Activated B cell treated with CpG ODN at 0.5 μM for 24 hours (primary cell): ENCODE measurements around the gene FCHO1. TPM values are rescaled to one million over a fixed set of nuclear protein-coding genes. Genes with fewer than 3 reads are reported as not detected.
A peak's percentile ranks its signal among the peaks of the same experiment; 100 is the strongest.

Experiments used
- ATAC-seq: fragments of 200-7000 bp; cut with Tn5 transposase; one replicate; pipeline ENCODE4 v1.10.0; 2021; ENCODE audit warnings: low read depth, mild to moderate bottlenecking, moderate library complexity
- CTCF ChIA-PET: fragments of 350-600 bp; sonication (Branson Sonifier 250); formaldehyde crosslinking; loops from one replicate; lab custom pipeline; 2021; ENCODE audit warnings: antibody characterized with exemption; lab: Charles Lee
- POLR2A ChIA-PET: fragments of 350-600 bp; sonication (Branson Sonifier 250); formaldehyde crosslinking; loops from one replicate; lab custom pipeline; 2021; ENCODE audit warnings: antibody characterized with exemption; lab: Charles Lee
- DNase-seq: peaks from one replicate; pipeline ENCODE4 v3.0.0; 2022
- H3K27ac Mint-ChIP-seq: one replicate; pipeline ENCODE4 v1.8.0; 2020; ENCODE audit warnings: mixed read lengths
- H3K27me3 Mint-ChIP-seq: one replicate; pipeline ENCODE4 v1.8.0; 2021; ENCODE audit warnings: mixed read lengths
- H3K36me3 Mint-ChIP-seq: one replicate; pipeline ENCODE4 v1.8.0; 2021; ENCODE audit warnings: low read depth, mixed read lengths
- H3K4me1 Mint-ChIP-seq: one replicate; pipeline ENCODE4 v1.8.0; 2021; ENCODE audit warnings: mixed read lengths
- H3K4me3 Mint-ChIP-seq: one replicate; pipeline ENCODE4 v1.8.0; 2020; ENCODE audit warnings: mild to moderate bottlenecking, mixed read lengths
- H3K9me3 Mint-ChIP-seq: one replicate; pipeline ENCODE4 v1.8.0; 2020; ENCODE audit warnings: mixed read lengths
- intact Hi-C: fragments of 100-400 bp; cut with micrococcal nuclease; formaldehyde crosslinking; loops from one replicate; pipeline ENCODE4 v1.15.1; 2024
- total RNA-seq: library from RNA; stranded (reverse); gene quantifications from 2 replicates; pipeline ENCODE4 v1.2.3, GENCODE V29; 2022
- TF ChIP-seq, protein P1 (sequence below): fragments of 200-600 bp; IDR thresholded peaks from one replicate; pipeline ENCODE4 v1.8.0; 2022; ENCODE audit warnings: antibody characterized with exemption, mild to moderate bottlenecking

FCHO1 gene
- total RNA-seq, 1 donor from 2014 or later: 103 TPM

DNA sequence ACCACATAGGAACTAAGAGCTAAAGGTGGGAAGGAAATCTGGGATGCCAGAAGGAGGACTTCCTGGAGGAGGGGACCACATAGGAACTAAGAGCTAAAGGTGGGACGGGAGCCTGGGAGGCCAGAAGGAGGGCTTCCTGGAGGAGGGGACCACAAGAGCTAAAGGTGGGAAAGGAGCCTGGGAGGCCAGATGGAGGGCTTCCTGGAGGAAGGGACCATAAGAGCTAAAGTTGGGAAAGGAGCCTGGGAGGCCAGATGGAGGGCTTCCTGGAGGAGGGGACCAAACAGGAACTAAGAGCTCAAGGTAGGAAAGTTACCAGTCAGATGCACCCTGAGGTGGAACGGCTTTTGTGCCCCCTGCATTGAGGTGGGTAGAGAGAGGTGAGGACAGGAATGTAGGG, 9.8 kb upstream of the FCHO1 start:
- H3K27me3 Mint-ChIP-seq: no peaks in the 10 kb centered on the region
- peak overlapping the region; percentile 36 for H3K27ac Mint-ChIP-seq
- intact Hi-C loops: no loop called here
- no peak overlapping the region for H3K4me3 Mint-ChIP-seq
- DNase-seq (no peak), ATAC-seq (no peak)
- H3K9me3 Mint-ChIP-seq: no peaks in the 10 kb centered on the region
- CTCF ChIA-PET: interaction anchor here (2.5 kb wide), 1 partner anchor 13 kb away, joined by 9 read pairs; no protein-coding TSS in a partner anchor
- H3K36me3 Mint-ChIP-seq: peaks cover 3% of the 10 kb centered on the region
- H3K4me1 Mint-ChIP-seq: peaks cover 48% of the 10 kb centered on the region
- POLR2A ChIA-PET: interaction anchor here (0.6 to 7.5 kb wide), 3 partner anchors 11 to 106 kb away, joined by 3 to 108 read pairs (median 10); partner anchors contain the start of genes FCHO1 and JAK3
- TF ChIP-seq, protein P1, sequence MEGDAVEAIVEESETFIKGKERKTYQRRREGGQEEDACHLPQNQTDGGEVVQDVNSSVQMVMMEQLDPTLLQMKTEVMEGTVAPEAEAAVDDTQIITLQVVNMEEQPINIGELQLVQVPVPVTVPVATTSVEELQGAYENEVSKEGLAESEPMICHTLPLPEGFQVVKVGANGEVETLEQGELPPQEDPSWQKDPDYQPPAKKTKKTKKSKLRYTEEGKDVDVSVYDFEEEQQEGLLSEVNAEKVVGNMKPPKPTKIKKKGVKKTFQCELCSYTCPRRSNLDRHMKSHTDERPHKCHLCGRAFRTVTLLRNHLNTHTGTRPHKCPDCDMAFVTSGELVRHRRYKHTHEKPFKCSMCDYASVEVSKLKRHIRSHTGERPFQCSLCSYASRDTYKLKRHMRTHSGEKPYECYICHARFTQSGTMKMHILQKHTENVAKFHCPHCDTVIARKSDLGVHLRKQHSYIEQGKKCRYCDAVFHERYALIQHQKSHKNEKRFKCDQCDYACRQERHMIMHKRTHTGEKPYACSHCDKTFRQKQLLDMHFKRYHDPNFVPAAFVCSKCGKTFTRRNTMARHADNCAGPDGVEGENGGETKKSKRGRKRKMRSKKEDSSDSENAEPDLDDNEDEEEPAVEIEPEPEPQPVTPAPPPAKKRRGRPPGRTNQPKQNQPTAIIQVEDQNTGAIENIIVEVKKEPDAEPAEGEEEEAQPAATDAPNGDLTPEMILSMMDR: no peak

DNA sequence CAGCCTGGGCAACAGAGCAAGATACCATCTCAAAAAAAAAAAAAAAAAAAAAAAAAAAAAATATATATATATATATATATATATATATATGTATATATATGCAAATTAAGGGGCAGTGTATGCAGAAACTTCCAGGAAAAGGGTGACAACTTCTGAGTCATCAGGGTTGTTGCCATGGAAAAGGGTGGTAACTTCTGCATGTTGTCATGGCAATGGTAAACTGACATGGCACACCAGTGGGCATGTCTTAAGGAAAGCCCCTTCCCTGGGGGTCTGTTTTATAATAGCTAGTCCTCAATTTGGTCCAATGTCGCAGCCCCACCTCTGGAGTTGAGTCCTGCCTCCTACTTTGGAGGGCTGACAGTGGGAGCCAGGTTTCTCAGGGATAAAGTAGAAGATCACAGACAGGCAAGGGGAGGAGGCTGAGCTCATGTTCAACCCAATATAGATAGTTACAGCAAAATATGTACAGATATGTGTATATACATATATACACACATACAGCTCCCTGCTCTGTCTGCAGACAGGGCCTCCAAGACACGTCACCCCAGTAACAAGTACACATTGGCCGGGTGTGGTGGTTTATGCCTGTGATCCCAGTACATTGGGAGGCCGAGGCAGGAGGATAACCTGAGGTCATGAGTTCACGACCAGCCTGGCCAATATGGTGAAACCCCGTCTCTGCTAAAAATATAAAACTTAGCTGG, 7.2 kb upstream of the FCHO1 start:
- ChIA-PET POLR2A (interaction anchor here (0.6 to 7.5 kb wide), 5 partner anchors 9 to 300 kb away, joined by 4 to 108 read pairs (median 4); partner anchors contain the start of genes FCHO1, JAK3 and MAP1S), CTCF (interaction anchor here (1.1 kb wide), 1 partner anchor 11 kb away, joined by 3 read pairs; no protein-coding TSS in a partner anchor)
- H3K4me1 Mint-ChIP-seq: peaks cover 50% of the 10 kb centered on the region
- no peak overlapping the region for H3K4me3 Mint-ChIP-seq
- H3K9me3 Mint-ChIP-seq: no peaks in the 10 kb centered on the region
- TF ChIP-seq, protein P1: no peak
- intact Hi-C loops: no loop called here
- no peak overlapping the region for H3K27ac Mint-ChIP-seq
- DNase-seq (no peak), ATAC-seq (no peak)
- H3K27me3 Mint-ChIP-seq: no peaks in the 10 kb centered on the region
- H3K36me3 Mint-ChIP-seq: no peaks in the 10 kb centered on the region

DNA sequence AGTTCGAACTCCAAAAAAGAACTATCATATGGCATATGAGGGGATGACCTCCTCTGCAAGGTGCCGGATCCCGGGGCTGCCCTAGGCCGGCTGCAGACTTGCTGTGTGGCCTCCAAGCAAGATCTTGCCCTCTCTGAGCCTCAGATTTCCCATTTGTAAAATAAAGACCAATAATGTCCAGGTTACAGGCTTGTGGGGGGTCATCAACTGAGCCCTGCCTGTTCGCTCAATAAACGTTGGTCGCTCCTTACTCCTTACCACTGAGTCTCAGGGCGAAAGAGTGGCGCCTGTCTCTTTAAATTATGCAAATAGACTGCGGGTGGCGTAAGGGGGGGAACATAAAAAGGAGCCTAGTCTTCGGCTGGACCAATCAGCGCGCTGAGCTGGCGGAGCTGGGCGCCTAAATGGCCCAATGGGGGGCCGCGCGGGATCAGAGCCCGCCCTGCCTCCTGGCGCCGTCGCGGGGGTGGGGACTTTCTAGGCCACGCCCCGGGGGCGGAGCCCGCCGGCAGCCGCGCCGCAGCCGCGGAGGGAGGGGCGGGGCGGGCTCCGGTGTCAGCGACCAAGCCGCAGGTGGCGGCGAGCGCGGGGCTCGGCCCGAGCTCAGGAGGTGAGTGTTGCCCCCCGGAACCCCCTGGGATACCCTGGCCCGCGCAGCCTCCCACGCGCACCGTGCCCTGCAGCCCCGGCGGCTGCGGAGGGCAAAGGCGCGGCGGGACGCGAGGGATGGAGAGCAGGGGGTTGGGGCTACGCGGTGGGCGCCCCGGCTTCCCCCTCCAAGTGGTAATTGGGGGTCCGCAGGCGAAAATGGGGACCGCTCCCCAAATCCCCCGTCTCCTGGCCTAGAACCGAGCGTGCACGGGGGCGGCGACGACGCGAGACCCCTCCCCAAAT, 3.8 kb upstream of the FCHO1 start:
- intact Hi-C loops: loop anchor here (1.0 kb wide), 4 partner anchors 8 to 29 kb away; partner anchors contain the start of gene MAP1S
- ChIA-PET CTCF (interaction anchor here (1.4 to 1.6 kb wide), 3 partner anchors 21 to 43 kb away, joined by 3 to 5 read pairs (median 3); no protein-coding TSS in a partner anchor), POLR2A (interaction anchor here (0.6 to 2.4 kb wide), 7 partner anchors 8 to 235 kb away, joined by 3 to 17 read pairs (median 3); partner anchors contain the start of genes JAK3, MAP1S and RPL18A)
- H3K27me3 Mint-ChIP-seq: no peaks in the 10 kb centered on the region
- ATAC-seq (peak; percentile 83), DNase-seq (peak; percentile 97)
- TF ChIP-seq, protein P1: no peak
- H3K4me3 Mint-ChIP-seq: peak overlapping the region; percentile 79
- H3K27ac Mint-ChIP-seq: peak overlapping the region; percentile 70
- peaks cover 59% of the 10 kb centered on the region for H3K4me1 Mint-ChIP-seq
- peaks cover 3% of the 10 kb centered on the region for H3K36me3 Mint-ChIP-seq
- no peaks in the 10 kb centered on the region for H3K9me3 Mint-ChIP-seq

DNA sequence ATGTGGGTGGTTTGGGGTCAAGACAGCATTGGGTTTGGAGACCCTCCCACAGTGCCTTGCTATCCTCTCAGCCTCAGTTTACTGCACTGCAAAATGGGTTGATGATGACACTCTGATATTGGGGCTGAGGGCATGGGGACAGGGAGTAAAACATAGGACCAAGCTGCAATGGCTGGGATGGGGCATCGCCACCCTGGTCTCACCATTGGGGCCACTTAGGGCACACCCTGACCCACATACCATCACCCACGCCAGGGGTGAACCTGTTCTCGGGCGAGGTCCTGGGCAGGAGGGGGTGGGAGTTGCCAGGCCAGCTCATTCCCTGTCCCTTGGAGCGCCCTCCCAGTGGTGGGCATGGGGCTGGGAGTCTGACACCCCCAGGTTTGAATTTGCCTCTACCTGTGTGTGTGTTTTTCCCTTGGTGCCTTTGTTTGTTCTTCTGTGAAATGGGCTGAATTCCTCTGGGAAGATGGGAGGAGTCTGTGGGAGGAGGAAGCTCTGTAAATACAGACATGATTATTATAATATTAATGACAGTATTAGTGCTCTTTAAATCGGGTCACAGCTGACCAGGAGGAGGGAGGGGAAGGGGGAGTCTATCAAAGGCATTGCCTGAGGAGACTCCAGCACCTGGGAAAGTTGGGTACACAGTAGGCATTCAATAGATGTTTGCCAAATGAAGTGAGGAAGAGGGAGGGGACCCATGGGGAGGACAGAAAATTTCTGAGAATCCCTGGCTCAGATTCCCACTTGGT, 2.2 kb upstream of the FCHO1 start:
- DNase-seq (no peak), ATAC-seq (no peak)
- Mint-ChIP-seq H3K27ac (peak overlapping the region; percentile 46), H3K27me3 (no peaks in the 10 kb centered on the region), H3K4me1 (peaks cover 68% of the 10 kb centered on the region), H3K36me3 (peaks cover 6% of the 10 kb centered on the region), H3K9me3 (no peaks in the 10 kb centered on the region), H3K4me3 (peak overlapping the region; percentile 79)
- intact Hi-C loops: no loop called here
- ChIA-PET CTCF (interaction anchor here (0.5 to 1.6 kb wide), 2 partner anchors 18 to 27 kb away, joined by 3 read pairs; no protein-coding TSS in a partner anchor), POLR2A (interaction anchor here (0.7 to 7.1 kb wide), 5 partner anchors 7 to 220 kb away, joined by 3 to 108 read pairs (median 3); partner anchors contain the start of gene RPL18A)
- TF ChIP-seq, protein P1: no peak
